HG03103 (cell line): ENCODE measurements around the gene CTSD.
"Not testable (repeated sequence)": the region's sequence is repeated elsewhere in the genome, so short reads cannot be mapped to it uniquely, and the experiment has no call there.

Experiments
- ATAC-seq: cut with Tn5 transposase; IDR thresholded peaks from one replicate; pipeline ENCODE4 v1.9.1; 2021; ENCODE audit warnings: low read depth; ENCODE audit not compliant: unreplicated experiment

The CTSD gene

GRCh38 chr11:1770528-1770927, 6.8 kb upstream of the CTSD start:
- no peak for ATAC-seq

GRCh38 chr11:1770061-1770460, 6.3 kb upstream of the CTSD start:
- no peak for ATAC-seq

GRCh38 chr11:1769304-1769936, 5.7 kb upstream of the CTSD start:
- not testable (repeated sequence) for ATAC-seq

- no peak for ATAC-seq
Observed at GRCh38 chr11:1768141-1768469, 4.4 kb upstream of the CTSD start.

- no peak for ATAC-seq
Observed at GRCh38 chr11:1767399-1768140, 3.8 kb upstream of the CTSD start.

- no peak for ATAC-seq
Observed at GRCh38 chr11:1766719-1767398, 3.1 kb upstream of the CTSD start.

GRCh38 chr11:1765871-1766718, 2.4 kb upstream of the CTSD start:
- ATAC-seq: no peak

GRCh38 chr11:1763336-1763795, 361 bp downstream of the CTSD start:
- peak; percentile 15 for ATAC-seq

- ATAC-seq: no peak
Observed at GRCh38 chr11:1762537-1763302, 1.0 kb downstream of the CTSD start.

- no peak for ATAC-seq
Observed at GRCh38 chr11:1761857-1762536, 1.7 kb downstream of the CTSD start.

- ATAC-seq: no peak
Observed at GRCh38 chr11:1761110-1761856, 2.4 kb downstream of the CTSD start.

GRCh38 chr11:1760351-1761109, 3.2 kb downstream of the CTSD start:
- no peak for ATAC-seq

GRCh38 chr11:1759851-1760220, 3.9 kb downstream of the CTSD start:
- no peak for ATAC-seq

GRCh38 chr11:1759151-1759850, 4.4 kb downstream of the CTSD start:
- no peak for ATAC-seq

- ATAC-seq: no peak
Observed at GRCh38 chr11:1758611-1759150, 5.0 kb downstream of the CTSD start.

- ATAC-seq: no peak
Observed at GRCh38 chr11:1757861-1758610, 5.7 kb downstream of the CTSD start.
